SKM-1 treated with dmso at 0.1 percent for 144 hours (cell line): ENCODE data around the gene KRT38.
"Not testable (repeated sequence)": the region's sequence is repeated elsewhere in the genome, so short reads cannot be mapped to it uniquely, and the experiment has no call there.

Experiments used
- DNase-seq: peaks from one replicate; lab custom pipeline; 2025; ENCODE audit not compliant: unreplicated experiment; lab: John Stamatoyannopoulos, UW

Gene KRT38

GRCh38 chr17:41424111-41424635, 16.6 kb downstream of the KRT38 start, which contains the start of gene KRT37:
Gene KRT37 (minus strand): TSS chr17:41424585. CDS start chr17:41424523, 62 bp downstream.
- no peak for DNase-seq

GRCh38 chr17:41422586-41422985, 18.2 kb downstream of the KRT38 start:
- not testable (repeated sequence) for DNase-seq

- DNase-seq: no peak
Measured at GRCh38 chr17:41421617-41422016, 19.2 kb downstream of the KRT38 start.

GRCh38 chr17:41421116-41421515, 19.7 kb downstream of the KRT38 start:
- no peak for DNase-seq

- DNase-seq: no peak
Measured at GRCh38 chr17:41420134-41420533, 20.6 kb downstream of the KRT38 start.

GRCh38 chr17:41419716-41420115, 21.1 kb downstream of the KRT38 start:
- DNase-seq: no peak

- no peak for DNase-seq
Measured at GRCh38 chr17:41418116-41418860, 22.5 kb downstream of the KRT38 start.

GRCh38 chr17:41417576-41418015, 23.2 kb downstream of the KRT38 start:
- DNase-seq: no peak

- DNase-seq: no peak
Measured at GRCh38 chr17:41417127-41417526, 23.7 kb downstream of the KRT38 start.

GRCh38 chr17:41416479-41416878, 24.3 kb downstream of the KRT38 start:
- DNase-seq: no peak

- no peak for DNase-seq
Measured at GRCh38 chr17:41415833-41416335, 24.9 kb downstream of the KRT38 start.

GRCh38 chr17:41415411-41415810, 25.4 kb downstream of the KRT38 start:
- DNase-seq: no peak

GRCh38 chr17:41413982-41414381, 26.8 kb downstream of the KRT38 start:
- DNase-seq: no peak

GRCh38 chr17:41413353-41413957, 27.3 kb downstream of the KRT38 start:
- no peak for DNase-seq

GRCh38 chr17:41411072-41411840, 29.5 kb downstream of the KRT38 start:
- DNase-seq: no peak

GRCh38 chr17:41407226-41407625, 33.6 kb downstream of the KRT38 start:
- DNase-seq: no peak

GRCh38 chr17:41406205-41406604, 34.6 kb downstream of the KRT38 start:
- DNase-seq: no peak

- DNase-seq: peak; percentile 60
Measured at GRCh38 chr17:41404024-41404671, 36.6 kb downstream of the KRT38 start.

- DNase-seq: no peak
Measured at GRCh38 chr17:41403404-41404023, 37.3 kb downstream of the KRT38 start.

- no peak for DNase-seq
Measured at GRCh38 chr17:41402161-41402560, 38.6 kb downstream of the KRT38 start.
